ENCODE measurements around the gene KIF13A. TPM values are rescaled to one million over a fixed set of nuclear protein-coding genes. Genes with fewer than 3 reads are reported as not detected.

The KIF13A gene
- polyA plus RNA-seq, 1 experiment, result 57.7 TPM

- POLR2A ChIA-PET, result no interaction called here
These were observed 188.8 kb downstream of the KIF13A start for GRCh38 chr6:17798477-17799154.

GRCh38 chr6:17790489-17790888 lies 196.9 kb downstream of the KIF13A start:
- Histone ChIP-seq H3K27me3 (ENCODE audit: control insufficient read depth, insufficient read depth, low read length) (no peaks in the 10 kb centered on the region), H3K9me3 (ENCODE audit: control insufficient read depth, insufficient read depth, low read length) (no peaks in the 10 kb centered on the region), H3K27ac (ENCODE audit: low read depth, low read length) (no peak overlapping the region), H3K4me3 (ENCODE audit: low read depth, low read length) (no peak overlapping the region)
- POLR2A ChIA-PET, result no interaction called here
- CTCF ChIA-PET, result interaction anchor here (0.6 to 3.2 kb wide), 2 partner anchors 14 to 76 kb away, joined by 3 to 11 read pairs; no protein-coding TSS in a partner anchor
- TF ChIP-seq CTCF (IDR thresholded peaks at IDR 0.05; ENCODE audit: low read depth, low read length), result no peak
- no peak for DNase-seq (ENCODE audit: low read depth, low spot score)

More at GRCh38 chr6:17798477-17799154, 188.8 kb downstream of the KIF13A start:
- Histone ChIP-seq H3K4me3 (ENCODE audit: low read depth, low read length) (no peak overlapping the region), H3K27ac (ENCODE audit: low read depth, low read length) (no peak overlapping the region), H3K9me3 (ENCODE audit: control insufficient read depth, insufficient read depth, low read length) (no peaks in the 10 kb centered on the region), H3K27me3 (ENCODE audit: control insufficient read depth, insufficient read depth, low read length) (no peaks in the 10 kb centered on the region)
- CTCF ChIA-PET, result interaction anchor here (1.6 kb wide), 1 partner anchor 9 kb away, joined by 4 read pairs; no protein-coding TSS in a partner anchor
- no peak for DNase-seq (ENCODE audit: low read depth, low spot score)
- no peak for TF ChIP-seq CTCF (IDR thresholded peaks at IDR 0.05; ENCODE audit: low read depth, low read length)

- no peak overlapping the region for H3K4me3 ChIP-seq (ENCODE audit: low read depth, low read length)
- ChIA-PET POLR2A (no interaction called here), CTCF (interaction anchor here (0.6 to 2.0 kb wide), 2 partner anchors 18 to 369 kb away, joined by 3 to 7 read pairs; no protein-coding TSS in a partner anchor)
- no peak for DNase-seq (ENCODE audit: low read depth, low spot score)
- TF ChIP-seq CTCF (IDR thresholded peaks at IDR 0.05; ENCODE audit: low read depth, low read length), result no peak
- no peak overlapping the region for H3K27ac ChIP-seq (ENCODE audit: low read depth, low read length)
- no peaks in the 10 kb centered on the region for H3K9me3 ChIP-seq (ENCODE audit: control insufficient read depth, insufficient read depth, low read length)
- no peaks in the 10 kb centered on the region for H3K27me3 ChIP-seq (ENCODE audit: control insufficient read depth, insufficient read depth, low read length)
These were observed 202.2 kb downstream of the KIF13A start for GRCh38 chr6:17785094-17785787.

- CTCF ChIA-PET, result interaction anchor here (1.3 kb wide), 1 partner anchor 24 kb away, joined by 4 read pairs; no protein-coding TSS in a partner anchor
These were observed 207.4 kb downstream of the KIF13A start for GRCh38 chr6:17780061-17780460.

More at GRCh38 chr6:17780061-17780460, 207.4 kb downstream of the KIF13A start:
- TF ChIP-seq CTCF (IDR thresholded peaks at IDR 0.05; ENCODE audit: low read depth, low read length), result no peak
- H3K27me3 ChIP-seq (ENCODE audit: control insufficient read depth, insufficient read depth, low read length), result no peaks in the 10 kb centered on the region
- no peak for DNase-seq (ENCODE audit: low read depth, low spot score)
- no peaks in the 10 kb centered on the region for H3K9me3 ChIP-seq (ENCODE audit: control insufficient read depth, insufficient read depth, low read length)
- POLR2A ChIA-PET, result no interaction called here
- H3K4me3 ChIP-seq (ENCODE audit: low read depth, low read length), result no peak overlapping the region
- no peak overlapping the region for H3K27ac ChIP-seq (ENCODE audit: low read depth, low read length)
